IPS-15b (cell line): ENCODE measurements around the gene CRLF2.
"Not testable (repeated sequence)": the region's sequence is repeated elsewhere in the genome, so short reads cannot be mapped to it uniquely, and the experiment has no call there.

Experiments used
- H3K27me3 ChIP-seq: one replicate; pipeline ENCODE4 v1.6.1; 2013; ENCODE audit warnings: low read length; ENCODE audit not compliant: control insufficient read depth, insufficient read depth
- H3K36me3 ChIP-seq: one replicate; pipeline ENCODE4 v1.6.1; 2013; ENCODE audit warnings: low read length; ENCODE audit not compliant: control insufficient read depth, insufficient read depth
- H3K4me1 ChIP-seq: one replicate; pipeline ENCODE4 v1.6.1; 2013; ENCODE audit warnings: mild to moderate bottlenecking, low read length; ENCODE audit not compliant: control insufficient read depth, insufficient read depth
- H3K4me3 ChIP-seq: one replicate; pipeline ENCODE4 v1.5.1; 2013; ENCODE audit warnings: low read depth, low read length
- H3K9ac ChIP-seq: one replicate; pipeline ENCODE4 v1.6.1; 2013; ENCODE audit warnings: low read depth, mild to moderate bottlenecking, low read length
- H3K9me3 ChIP-seq: one replicate; pipeline ENCODE4 v1.6.1; 2013; ENCODE audit warnings: mild to moderate bottlenecking, low read length; ENCODE audit not compliant: control insufficient read depth, insufficient read depth

CRLF2 gene

DNA sequence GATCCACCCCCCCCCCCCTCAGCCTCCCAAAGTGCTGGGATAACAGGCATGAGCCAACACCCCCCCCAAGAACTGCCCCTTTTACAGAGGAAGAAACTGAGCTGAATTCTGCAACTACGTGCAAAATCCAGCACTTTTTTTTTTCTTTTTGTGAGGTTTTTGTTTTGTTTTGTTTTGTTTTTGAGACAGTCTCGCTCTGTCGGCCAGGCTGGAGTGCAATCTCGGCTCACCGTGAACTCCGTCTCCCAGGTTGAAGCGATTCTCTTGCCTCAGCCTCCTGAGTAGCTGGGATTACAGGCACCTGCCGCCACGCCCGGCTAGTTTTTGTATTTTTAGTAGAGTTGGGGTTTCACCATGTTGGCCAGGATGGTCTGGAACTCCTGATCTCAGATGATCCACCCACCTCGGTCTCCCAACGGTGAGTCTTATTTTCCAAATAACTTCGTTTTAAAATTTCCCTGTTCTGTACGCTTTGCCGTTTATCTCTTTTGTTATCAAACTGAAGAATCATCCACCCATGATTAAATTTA lies 4.9 kb downstream of the CRLF2 start:
- H3K4me3 ChIP-seq = no peak overlapping the region
- H3K9ac ChIP-seq = no peak overlapping the region
- H3K27me3 ChIP-seq = no peaks in the 10 kb centered on the region
- H3K4me1 ChIP-seq = no peaks in the 10 kb centered on the region
- no peaks in the 10 kb centered on the region for H3K36me3 ChIP-seq
- no peaks in the 10 kb centered on the region for H3K9me3 ChIP-seq

DNA sequence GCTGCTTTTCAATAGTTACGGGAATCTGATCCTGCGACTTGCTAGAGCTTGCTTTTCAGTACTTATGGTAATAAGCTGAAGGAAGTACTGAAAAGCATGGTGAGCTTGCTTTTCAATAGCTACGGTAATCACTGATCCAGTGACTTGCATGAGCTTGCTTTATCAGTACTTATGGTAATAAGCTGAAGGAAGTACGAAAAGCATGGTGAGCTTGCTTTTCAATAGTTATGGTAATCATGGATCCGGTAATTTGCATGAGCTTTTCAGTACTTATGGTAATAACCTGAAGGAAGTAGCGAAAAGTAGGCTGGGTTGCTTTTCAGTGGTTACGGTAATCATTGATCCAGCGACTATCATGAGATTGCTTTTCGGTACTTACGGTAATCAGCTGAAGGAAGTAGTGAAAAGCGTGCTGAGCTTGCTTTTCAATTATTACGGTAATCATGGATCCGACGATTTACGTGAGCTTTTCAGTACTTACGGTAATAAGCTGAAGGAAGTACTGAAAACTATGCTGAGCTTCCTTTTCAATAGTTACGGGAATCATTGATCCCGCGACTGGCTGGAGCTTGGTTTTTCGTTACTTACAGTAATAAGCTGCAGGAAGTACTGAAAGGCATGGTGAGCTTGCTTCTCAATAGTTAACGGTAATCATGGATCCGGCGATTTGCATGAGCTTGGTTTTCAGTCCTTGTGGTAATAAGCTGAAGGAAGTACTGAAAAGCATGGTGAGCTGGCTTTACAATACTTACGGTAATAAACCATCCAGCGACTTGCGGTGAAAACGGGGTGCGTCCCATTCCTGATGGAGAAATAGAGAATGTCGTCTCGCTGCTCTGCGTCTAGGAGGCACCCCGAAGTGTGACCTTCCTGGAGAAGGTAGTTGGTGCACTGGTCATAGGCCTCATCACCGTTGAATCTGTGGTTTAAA lies 6.5 kb downstream of the CRLF2 start:
- no peaks in the 10 kb centered on the region for H3K4me1 ChIP-seq
- no peak overlapping the region for H3K9ac ChIP-seq
- no peaks in the 10 kb centered on the region for H3K27me3 ChIP-seq
- no peaks in the 10 kb centered on the region for H3K9me3 ChIP-seq
- no peaks in the 10 kb centered on the region for H3K36me3 ChIP-seq
- peak overlapping the region; percentile 67 for H3K4me3 ChIP-seq

DNA sequence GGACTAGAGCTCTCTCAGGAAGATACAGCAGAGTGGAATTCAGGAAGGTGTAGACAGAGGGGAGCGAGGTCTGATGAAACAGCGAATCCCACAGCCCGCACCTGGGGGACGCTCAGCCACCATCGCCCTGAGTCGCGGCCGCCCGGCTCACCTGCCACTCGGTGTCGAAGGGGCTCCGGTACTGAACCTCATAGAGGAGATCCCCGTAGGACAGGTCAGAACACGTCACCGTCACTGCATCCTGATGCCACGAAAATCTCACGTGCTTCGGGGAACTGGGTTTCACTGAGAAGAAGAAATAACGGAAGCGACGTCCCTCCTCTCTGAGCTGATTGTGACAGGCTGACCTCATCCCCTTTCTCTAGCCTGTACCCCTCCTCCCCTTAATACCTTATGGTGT lies 10.2 kb downstream of the CRLF2 start:
- Histone ChIP-seq H3K27me3 (no peaks in the 10 kb centered on the region), H3K4me3 (no peak overlapping the region), H3K4me1 (no peaks in the 10 kb centered on the region), H3K9ac (no peak overlapping the region), H3K9me3 (no peaks in the 10 kb centered on the region), H3K36me3 (no peaks in the 10 kb centered on the region)

DNA sequence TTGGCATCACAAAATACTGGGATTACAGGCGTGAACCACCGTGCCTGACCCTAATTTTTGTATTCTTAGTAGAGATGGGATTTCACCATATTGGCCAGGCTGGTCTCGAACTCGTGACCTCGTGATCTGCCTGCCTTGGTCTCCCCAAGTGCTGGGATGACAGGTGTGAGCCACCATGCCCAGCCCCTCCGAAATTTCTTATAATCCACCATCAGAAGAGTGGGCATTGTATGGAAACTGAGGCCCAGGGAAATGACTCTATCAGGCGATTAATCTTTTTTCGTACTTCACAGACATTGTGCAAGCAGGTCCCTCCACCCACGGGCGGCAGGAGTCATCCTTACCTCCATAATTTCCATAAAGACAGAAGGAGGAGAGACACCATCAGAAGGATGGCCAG lies 16.0 kb downstream of the CRLF2 start:
- H3K4me1 ChIP-seq = no peaks in the 10 kb centered on the region
- H3K27me3 ChIP-seq = no peaks in the 10 kb centered on the region
- no peak overlapping the region for H3K4me3 ChIP-seq
- H3K36me3 ChIP-seq = no peaks in the 10 kb centered on the region
- no peaks in the 10 kb centered on the region for H3K9me3 ChIP-seq
- H3K9ac ChIP-seq = no peak overlapping the region

DNA sequence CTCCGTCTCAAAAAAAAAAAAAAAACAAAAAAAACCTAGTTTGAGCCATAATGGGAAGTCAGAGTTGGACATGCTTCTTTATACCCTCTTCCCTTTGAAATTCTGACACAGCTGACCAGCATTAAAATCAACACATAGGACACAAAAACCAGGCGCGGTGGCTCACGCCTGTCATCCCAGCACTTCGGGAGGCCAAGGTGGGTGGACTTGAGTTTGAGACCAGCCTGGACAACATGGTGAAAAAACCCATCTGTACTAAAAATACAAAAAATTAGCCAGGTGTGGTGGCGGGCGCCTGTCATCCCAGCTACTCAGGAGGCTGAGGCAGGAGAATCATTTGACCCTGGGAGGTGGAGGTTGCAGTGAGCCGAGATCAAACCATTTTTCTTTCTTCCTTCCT lies 20.3 kb downstream of the CRLF2 start:
- not testable (repeated sequence) for H3K9me3 ChIP-seq, H3K27me3 ChIP-seq, H3K36me3 ChIP-seq, H3K4me1 ChIP-seq, H3K9ac ChIP-seq, H3K4me3 ChIP-seq

DNA sequence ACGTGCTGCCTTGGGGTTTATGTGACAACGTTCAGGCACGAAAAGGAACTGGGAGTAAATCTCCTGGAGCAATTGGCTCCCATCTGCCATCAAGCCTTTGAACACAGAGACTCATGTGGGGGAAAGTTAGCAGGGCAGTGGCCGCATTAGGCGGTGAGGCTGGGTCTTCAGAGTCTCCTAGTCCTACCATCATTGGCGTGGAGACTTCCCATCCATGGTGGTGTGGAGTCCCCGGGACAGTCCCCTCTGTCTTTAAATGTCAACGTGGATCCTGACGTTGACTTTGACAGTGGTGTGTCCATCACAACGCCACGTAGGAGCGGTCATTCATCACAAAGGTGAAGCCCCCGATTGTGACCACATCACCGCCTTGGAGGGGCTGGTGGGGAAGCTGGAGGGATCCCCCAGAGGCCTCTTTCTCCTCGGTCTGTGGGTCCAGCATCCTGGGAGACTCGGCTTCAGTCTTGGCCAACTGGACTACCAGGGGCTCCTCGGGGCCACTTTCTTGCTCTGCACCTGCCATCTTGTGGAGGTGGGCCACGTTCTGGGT lies 21.8 kb downstream of the CRLF2 start:
- H3K9ac ChIP-seq = no peak overlapping the region
- H3K36me3 ChIP-seq = no peaks in the 10 kb centered on the region
- H3K9me3 ChIP-seq = no peaks in the 10 kb centered on the region
- no peaks in the 10 kb centered on the region for H3K27me3 ChIP-seq
- H3K4me1 ChIP-seq = no peaks in the 10 kb centered on the region
- no peak overlapping the region for H3K4me3 ChIP-seq

DNA sequence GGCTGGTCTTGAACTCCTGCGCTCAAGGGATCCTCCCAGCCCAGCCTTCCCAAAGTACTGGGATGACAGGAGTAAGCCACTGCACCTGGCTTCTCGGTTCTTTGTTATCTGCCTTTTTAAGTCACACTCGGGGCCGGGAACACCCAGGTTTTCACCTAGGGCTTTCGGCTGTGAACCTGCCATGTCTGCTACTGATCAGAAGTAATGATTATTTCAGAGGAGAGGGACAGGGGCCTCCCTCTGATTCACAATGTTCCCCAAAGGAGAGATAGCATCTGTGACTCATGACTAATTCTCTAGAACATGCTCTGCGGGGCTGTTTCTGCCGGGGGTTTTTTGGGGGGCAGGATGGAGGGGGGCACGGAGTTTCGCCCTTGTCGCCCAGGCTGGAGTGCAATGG lies 26.9 kb downstream of the CRLF2 start:
- Histone ChIP-seq H3K4me1 (no peaks in the 10 kb centered on the region), H3K27me3 (no peaks in the 10 kb centered on the region), H3K36me3 (no peaks in the 10 kb centered on the region), H3K9me3 (no peaks in the 10 kb centered on the region), H3K4me3 (no peak overlapping the region), H3K9ac (no peak overlapping the region)

DNA sequence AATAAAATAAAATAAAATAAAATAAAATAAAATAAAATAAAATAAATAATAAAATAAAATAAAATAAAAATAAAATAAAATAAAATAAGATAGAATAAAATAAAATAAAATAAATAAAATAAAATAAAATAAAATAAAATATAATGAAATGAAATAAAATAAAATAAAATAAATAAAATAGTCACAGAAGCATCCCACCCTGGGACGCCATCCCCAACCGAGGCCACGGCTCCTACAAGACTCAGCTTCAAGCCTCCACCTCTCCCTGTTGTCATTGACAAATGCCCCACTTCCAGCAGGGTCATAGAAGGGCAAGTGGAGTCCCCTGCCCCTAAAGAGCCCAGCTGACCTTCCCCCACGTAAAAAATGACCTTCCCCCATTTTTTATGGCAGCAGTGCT lies 30.2 kb downstream of the CRLF2 start:
- no peaks in the 10 kb centered on the region for H3K27me3 ChIP-seq
- H3K36me3 ChIP-seq = no peaks in the 10 kb centered on the region
- H3K9ac ChIP-seq = no peak overlapping the region
- peaks cover 6% of the 10 kb centered on the region for H3K4me1 ChIP-seq
- H3K4me3 ChIP-seq = no peak overlapping the region
- H3K9me3 ChIP-seq = no peaks in the 10 kb centered on the region

DNA sequence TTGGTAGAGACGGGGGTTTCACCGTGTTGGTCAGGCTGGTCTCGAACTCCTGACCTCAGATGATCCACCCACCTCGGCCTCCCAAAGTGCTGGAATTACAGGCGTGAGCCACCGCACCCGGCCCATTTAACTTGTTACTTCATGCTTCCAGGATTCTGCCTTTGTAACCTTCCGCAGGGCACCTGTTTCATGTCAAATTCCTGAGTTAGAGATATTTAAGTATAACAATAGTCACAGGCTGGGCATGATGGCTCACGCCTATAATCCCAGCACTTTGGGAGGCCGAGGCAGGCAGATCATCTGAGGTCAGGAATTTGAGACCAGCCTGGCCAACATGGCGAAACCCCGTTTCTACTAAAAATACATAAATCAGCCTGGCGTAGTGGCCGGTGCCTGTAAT lies 30.8 kb downstream of the CRLF2 start:
- H3K9ac ChIP-seq, H3K4me3 ChIP-seq, H3K27me3 ChIP-seq, H3K9me3 ChIP-seq, H3K4me1 ChIP-seq, H3K36me3 ChIP-seq: not testable (repeated sequence)

DNA sequence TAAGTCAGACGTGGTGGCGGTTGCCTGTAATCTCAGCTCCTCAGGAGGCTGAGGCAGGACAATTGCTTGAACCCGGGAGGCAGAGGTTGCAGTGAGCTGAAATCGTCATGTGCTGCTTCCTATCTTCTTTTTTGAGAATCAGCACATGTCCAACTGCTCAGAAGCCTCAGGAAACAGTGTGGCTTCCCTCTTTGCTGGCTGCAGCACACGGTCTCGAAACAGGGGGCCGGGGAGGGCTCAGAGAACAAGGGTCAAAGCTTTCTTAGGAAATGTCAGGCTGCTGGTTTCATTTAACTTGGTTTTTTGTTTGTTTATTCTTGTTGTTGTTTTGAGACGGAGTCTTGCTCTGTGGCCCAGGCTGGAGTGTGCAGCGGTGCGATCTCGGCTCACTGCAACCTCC lies 31.3 kb downstream of the CRLF2 start:
- Histone ChIP-seq H3K9me3 (no peaks in the 10 kb centered on the region), H3K9ac (no peak overlapping the region), H3K4me1 (peaks cover 6% of the 10 kb centered on the region), H3K4me3 (no peak overlapping the region), H3K27me3 (no peaks in the 10 kb centered on the region), H3K36me3 (no peaks in the 10 kb centered on the region)

DNA sequence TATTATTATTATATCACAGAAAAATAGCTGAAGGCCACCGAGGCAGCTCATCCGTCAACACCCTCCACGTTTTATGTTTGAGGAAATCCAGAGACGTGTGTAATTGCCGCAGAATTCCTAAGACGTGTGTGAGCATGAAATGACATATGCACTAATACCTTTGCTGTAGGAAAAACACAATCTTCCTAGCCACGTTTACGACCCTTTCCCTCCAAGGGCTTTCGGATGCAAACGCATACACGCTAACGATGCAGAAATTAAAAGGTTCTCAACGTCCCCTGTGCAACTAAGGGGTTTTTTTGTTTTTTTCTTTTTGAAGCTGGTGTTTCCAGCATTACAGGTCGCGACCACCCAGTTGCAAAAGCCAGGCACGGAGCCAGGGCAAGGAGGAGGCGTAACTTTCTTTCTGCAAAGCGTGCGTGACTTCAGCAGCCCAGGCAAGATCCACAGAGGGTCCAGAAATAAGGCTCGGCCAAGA lies 33.8 kb downstream of the CRLF2 start:
- H3K4me3 ChIP-seq = peak overlapping the region; percentile 3
- no peaks in the 10 kb centered on the region for H3K9me3 ChIP-seq
- H3K36me3 ChIP-seq = no peaks in the 10 kb centered on the region
- H3K4me1 ChIP-seq = peaks cover 6% of the 10 kb centered on the region
- peaks cover 8% of the 10 kb centered on the region for H3K27me3 ChIP-seq
- no peak overlapping the region for H3K9ac ChIP-seq
